Measurements from ENCODE around the gene MRPS33. TPM values are rescaled to one million over a fixed set of nuclear protein-coding genes. Genes with fewer than 3 reads are reported as not detected.
A peak's percentile ranks its signal among the peaks of the same experiment; 100 is the strongest.

MRPS33 gene
- total and polyA plus RNA-seq, 2 of the 13 experiments (the other 11 are each of a cell fraction or from before 2014, with no cell fraction given), result 50.9 to 91.0 TPM

DNA sequence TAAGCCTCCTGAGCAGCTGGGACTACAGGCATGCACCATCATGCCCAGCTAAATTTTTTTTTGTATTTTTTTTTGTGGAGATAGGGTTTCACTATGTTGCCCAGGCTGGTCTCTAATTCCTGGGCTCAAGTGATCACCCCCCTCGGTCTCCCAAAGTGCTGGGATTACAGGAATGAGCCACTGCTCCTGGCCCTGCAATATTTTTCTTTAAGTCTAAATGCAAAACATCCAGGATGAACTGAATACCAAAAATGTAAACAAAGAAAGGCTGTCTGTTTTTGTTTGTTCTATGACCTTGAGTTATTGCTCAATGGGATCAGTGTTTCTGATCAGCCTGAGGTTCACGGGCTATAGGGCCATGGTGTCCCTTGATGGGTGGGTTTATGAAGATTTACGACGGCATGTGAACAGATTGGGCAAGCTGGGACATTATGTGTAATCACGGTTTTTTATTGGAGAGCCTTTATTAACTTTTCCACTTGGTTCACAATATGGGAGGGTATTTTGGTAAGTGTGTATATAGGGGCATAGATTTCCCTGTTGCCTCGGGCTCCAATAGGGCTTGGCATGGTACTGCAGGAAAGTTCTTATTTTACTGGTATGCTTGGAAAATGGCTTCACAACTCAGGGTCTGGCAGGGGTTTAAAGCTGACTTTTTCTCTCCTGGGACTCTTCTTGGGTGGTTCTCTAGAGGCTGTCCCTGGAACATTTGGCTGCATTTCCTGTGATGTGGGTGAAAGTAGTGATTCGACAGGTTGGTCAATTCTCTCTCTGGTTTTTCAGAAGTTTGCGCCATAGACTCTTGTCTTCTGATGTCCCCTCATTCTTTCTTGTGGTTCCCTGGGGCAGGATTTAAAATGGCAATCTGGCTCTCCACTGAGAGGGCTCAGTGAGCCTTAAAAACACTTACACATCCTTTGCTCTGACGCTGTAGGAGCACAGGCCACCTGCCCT, 41.6 kb downstream of the MRPS33 start (continued):
- TF ChIP-seq, protein P1, sequence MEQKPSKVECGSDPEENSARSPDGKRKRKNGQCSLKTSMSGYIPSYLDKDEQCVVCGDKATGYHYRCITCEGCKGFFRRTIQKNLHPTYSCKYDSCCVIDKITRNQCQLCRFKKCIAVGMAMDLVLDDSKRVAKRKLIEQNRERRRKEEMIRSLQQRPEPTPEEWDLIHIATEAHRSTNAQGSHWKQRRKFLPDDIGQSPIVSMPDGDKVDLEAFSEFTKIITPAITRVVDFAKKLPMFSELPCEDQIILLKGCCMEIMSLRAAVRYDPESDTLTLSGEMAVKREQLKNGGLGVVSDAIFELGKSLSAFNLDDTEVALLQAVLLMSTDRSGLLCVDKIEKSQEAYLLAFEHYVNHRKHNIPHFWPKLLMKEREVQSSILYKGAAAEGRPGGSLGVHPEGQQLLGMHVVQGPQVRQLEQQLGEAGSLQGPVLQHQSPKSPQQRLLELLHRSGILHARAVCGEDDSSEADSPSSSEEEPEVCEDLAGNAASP (CRISPR knock-in tag; IDR thresholded peaks at IDR 0.05; ENCODE audit: borderline replicate concordance), result peak; percentile 61; the same call in 1 of the 2 replicates
- TF ChIP-seq MTF2 (CRISPR knock-in tag; IDR thresholded peaks at IDR 0.05; ENCODE audit: borderline replicate concordance), result peak; percentile 44; the same call in 1 of the 2 replicates
- TF ChIP-seq, protein P2, sequence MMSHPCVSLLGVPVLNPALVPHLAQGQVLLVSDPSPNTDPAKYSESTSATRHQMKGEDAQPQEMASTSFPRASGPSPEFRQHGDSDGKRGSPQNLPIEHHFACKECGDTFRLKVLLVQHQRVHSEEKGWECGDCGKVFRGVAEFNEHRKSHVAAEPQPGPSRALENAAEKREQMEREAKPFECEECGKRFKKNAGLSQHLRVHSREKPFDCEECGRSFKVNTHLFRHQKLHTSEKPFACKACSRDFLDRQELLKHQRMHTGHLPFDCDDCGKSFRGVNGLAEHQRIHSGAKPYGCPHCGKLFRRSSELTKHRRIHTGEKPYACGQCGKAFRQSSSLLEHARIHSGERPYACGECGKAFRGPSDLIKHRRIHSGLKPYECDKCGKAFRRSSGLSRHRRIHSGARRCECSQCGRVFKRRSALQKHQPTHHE (CRISPR knock-in tag; IDR thresholded peaks at IDR 0.05; ENCODE audit: borderline replicate concordance), result 0 out of 2 replicates have a peak, but pooled peaks have one; percentile 44
- TF ChIP-seq SKI (IDR thresholded peaks at IDR 0.05; ENCODE audit: partially characterized antibody), result peak; percentile 22
- no peak for TF ChIP-seq CREB1 (IDR thresholded peaks at IDR 0.05)
- peak; percentile 74 for TF ChIP-seq CREB1 (CRISPR knock-in tag; IDR thresholded peaks at IDR 0.05)
- TF ChIP-seq NR2F6 (IDR thresholded peaks at IDR 0.05), result peak; percentile 50
- TF ChIP-seq NR2F6 (CRISPR knock-in tag; IDR thresholded peaks at IDR 0.05), result peak; percentile 71
- TF ChIP-seq NONO (IDR thresholded peaks at IDR 0.05), result no peak
- TF ChIP-seq NONO (CRISPR knock-in tag; conservative IDR thresholded peaks at IDR 0.05), result peak; percentile 35
- peak; percentile 23; the same call in 1 of the 2 replicates for TF ChIP-seq ELF1 (CRISPR knock-in tag; IDR thresholded peaks at IDR 0.05)
- TF ChIP-seq ZNF772 (CRISPR knock-in tag; IDR thresholded peaks at IDR 0.05), result peak; percentile 20; the same call in 1 of the 2 replicates
- TF ChIP-seq SATB2 (CRISPR knock-in tag; IDR thresholded peaks at IDR 0.05), result 0 out of 2 replicates have a peak, but pooled peaks have one; percentile 47
- no peak for TF ChIP-seq SUZ12 (IDR thresholded peaks at IDR 0.05; ENCODE audit: low read depth, low read length)
- TF ChIP-seq, protein P3, sequence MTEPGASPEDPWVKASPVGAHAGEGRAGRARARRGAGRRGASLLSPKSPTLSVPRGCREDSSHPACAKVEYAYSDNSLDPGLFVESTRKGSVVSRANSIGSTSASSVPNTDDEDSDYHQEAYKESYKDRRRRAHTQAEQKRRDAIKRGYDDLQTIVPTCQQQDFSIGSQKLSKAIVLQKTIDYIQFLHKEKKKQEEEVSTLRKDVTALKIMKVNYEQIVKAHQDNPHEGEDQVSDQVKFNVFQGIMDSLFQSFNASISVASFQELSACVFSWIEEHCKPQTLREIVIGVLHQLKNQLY (CRISPR knock-in tag; IDR thresholded peaks at IDR 0.05), result peak; percentile 67; the same call in 1 of the 2 replicates
- TF ChIP-seq AGO2 (optimal IDR thresholded peaks at IDR 0.05; ENCODE audit: low read depth, low read length), result no peak
- TF ChIP-seq YEATS4 (CRISPR knock-in tag; IDR thresholded peaks at IDR 0.05; ENCODE audit: borderline replicate concordance), result peak; percentile 71
- TF ChIP-seq KDM1A (CRISPR knock-in tag; IDR thresholded peaks at IDR 0.05), result no peak
- TF ChIP-seq SIX1 (CRISPR knock-in tag; IDR thresholded peaks at IDR 0.05; ENCODE audit: borderline replicate concordance), result peak; percentile 77
- TF ChIP-seq MIXL1 (CRISPR knock-in tag; IDR thresholded peaks at IDR 0.05), result peak; percentile 82; the same call in 1 of the 2 replicates
- no peak for TF ChIP-seq ZNF446 (CRISPR knock-in tag; IDR thresholded peaks at IDR 0.05)
- peak; percentile 55 for TF ChIP-seq KAT8 (CRISPR knock-in tag; IDR thresholded peaks at IDR 0.05)
- TF ChIP-seq PHF8 (CRISPR knock-in tag; IDR thresholded peaks at IDR 0.05), result peak; percentile 41; the same call in 1 of the 2 replicates
- TF ChIP-seq, protein P4, sequence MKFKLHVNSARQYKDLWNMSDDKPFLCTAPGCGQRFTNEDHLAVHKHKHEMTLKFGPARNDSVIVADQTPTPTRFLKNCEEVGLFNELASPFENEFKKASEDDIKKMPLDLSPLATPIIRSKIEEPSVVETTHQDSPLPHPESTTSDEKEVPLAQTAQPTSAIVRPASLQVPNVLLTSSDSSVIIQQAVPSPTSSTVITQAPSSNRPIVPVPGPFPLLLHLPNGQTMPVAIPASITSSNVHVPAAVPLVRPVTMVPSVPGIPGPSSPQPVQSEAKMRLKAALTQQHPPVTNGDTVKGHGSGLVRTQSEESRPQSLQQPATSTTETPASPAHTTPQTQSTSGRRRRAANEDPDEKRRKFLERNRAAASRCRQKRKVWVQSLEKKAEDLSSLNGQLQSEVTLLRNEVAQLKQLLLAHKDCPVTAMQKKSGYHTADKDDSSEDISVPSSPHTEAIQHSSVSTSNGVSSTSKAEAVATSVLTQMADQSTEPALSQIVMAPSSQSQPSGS (CRISPR knock-in tag; IDR thresholded peaks at IDR 0.05), result peak; percentile 62
- TF ChIP-seq FOXA1 (IDR thresholded peaks at IDR 0.05), result no peak
- TF ChIP-seq FOXA1 (CRISPR knock-in tag; IDR thresholded peaks at IDR 0.05), result peak; percentile 90
- TF ChIP-seq RARA (CRISPR knock-in tag; IDR thresholded peaks at IDR 0.05), result peak; percentile 80
- no peak; the same call in 1 of the 2 replicates for TF ChIP-seq RCOR2 (CRISPR knock-in tag; IDR thresholded peaks at IDR 0.05)
- TF ChIP-seq RXRB (CRISPR knock-in tag; IDR thresholded peaks at IDR 0.05; ENCODE audit: borderline replicate concordance), result peak; percentile 74

Measured in HepG2 (cell line).